Measurements from ENCODE around the gene WDR83.

WDR83 gene

GRCh38 chr19:12715929-12716328 lies 49.3 kb downstream of the WDR83 start:
- DNase-seq (ENCODE audit: low read depth): no peak

- no peak for DNase-seq (ENCODE audit: low read depth)
Observed at GRCh38 chr19:12720296-12720695, 53.7 kb downstream of the WDR83 start.

- peak; percentile 45 for DNase-seq (ENCODE audit: low read depth)
Observed at GRCh38 chr19:12720851-12721655, 54.4 kb downstream of the WDR83 start.

GRCh38 chr19:12721656-12722565 lies 55.3 kb downstream of the WDR83 start:
- DNase-seq (ENCODE audit: low read depth): peak; percentile 76

GRCh38 chr19:12722566-12723380 lies 56.2 kb downstream of the WDR83 start:
- peak; percentile 99 for DNase-seq (ENCODE audit: low read depth)

GRCh38 chr19:12723381-12723640 lies 56.7 kb downstream of the WDR83 start:
- DNase-seq (ENCODE audit: low read depth): peak; percentile 7

GRCh38 chr19:12723641-12724426 lies 57.2 kb downstream of the WDR83 start, which contains the start of gene TNPO2:
TNPO2 (minus strand) TSS chr19:12723932; CDS start chr19:12720977, 2,955 bp downstream.
- DNase-seq (ENCODE audit: low read depth): peak; percentile 66
